Mucosa of descending colon (tissue), 3 donors: ENCODE data around the gene ANAPC2. TPM values are rescaled to one million over a fixed set of nuclear protein-coding genes. Genes with fewer than 3 reads are reported as not detected.

Source experiments
- ATAC-seq: fragments of 200-7000 bp; cut with Tn5 transposase; one replicate; pipeline ENCODE4 v1.9.1; 2020; ENCODE audit warnings: mild to moderate bottlenecking, moderate library complexity
- DNase-seq, 3 donors: peaks; one replicate each; pipeline ENCODE4 v3.0.0-alpha.2; 2020
- H3K36me3 ChIP-seq: fragments of 200-600 bp; one replicate; pipeline ENCODE4 v1.8.0; 2021; ENCODE audit warnings: low read depth, mild to moderate bottlenecking
- H3K4me1 ChIP-seq: fragments of 200-600 bp; one replicate; pipeline ENCODE4 v1.8.0; 2021; ENCODE audit warnings: low read depth, mild to moderate bottlenecking
- H3K4me3 ChIP-seq: fragments of 200-600 bp; one replicate; pipeline ENCODE4 v1.8.0; 2021; ENCODE audit warnings: mild to moderate bottlenecking
- H3K9me3 ChIP-seq: fragments of 200-600 bp; one replicate; pipeline ENCODE4 v1.8.0; 2021; ENCODE audit warnings: mild to moderate bottlenecking
- intact Hi-C, 2 donors: fragments of 100-400 bp; cut with DNase I in 1 of 2; cut with micrococcal nuclease in 1 of 2; formaldehyde crosslinking; loops; one replicate each; pipeline versions ENCODE4 v1.11.0 to v1.11.1; 2022; cut with DNase I, micrococcal nuclease
- total RNA-seq, 3 donors: library from RNA; stranded (reverse); fragmentation: NEBNext Ultra II Directional in 2 of 3; extraction: Animal tissue kit (Norgen Biotek cat#: 25700) in 2 of 3; gene quantifications; one replicate each; pipeline versions ENCODE4 v1.2.1 to v1.2.4, GENCODE V29; 2021 to 2023
- TF ChIP-seq, protein P1 (sequence below): fragments of 200-600 bp; IDR thresholded peaks from one replicate; pipeline ENCODE4 v1.8.0; 2022; ENCODE audit warnings: antibody characterized with exemption, mild to moderate bottlenecking
- donor health status: DM: no; HTN: no; CAD: no; lungs with moderate emphysema.
- donor health status: DM: no; HTN: no; CAD: no.
- donor health status: DM: no; HTN: yes; CAD: no.

Gene ANAPC2
- total RNA-seq, 3 donors from 2014 or later = 60.8 to 65.9 (median 61.7) TPM

GRCh38 chr9:137152844-137153405, 35.4 kb downstream of the ANAPC2 start:
- TF ChIP-seq, protein P1, sequence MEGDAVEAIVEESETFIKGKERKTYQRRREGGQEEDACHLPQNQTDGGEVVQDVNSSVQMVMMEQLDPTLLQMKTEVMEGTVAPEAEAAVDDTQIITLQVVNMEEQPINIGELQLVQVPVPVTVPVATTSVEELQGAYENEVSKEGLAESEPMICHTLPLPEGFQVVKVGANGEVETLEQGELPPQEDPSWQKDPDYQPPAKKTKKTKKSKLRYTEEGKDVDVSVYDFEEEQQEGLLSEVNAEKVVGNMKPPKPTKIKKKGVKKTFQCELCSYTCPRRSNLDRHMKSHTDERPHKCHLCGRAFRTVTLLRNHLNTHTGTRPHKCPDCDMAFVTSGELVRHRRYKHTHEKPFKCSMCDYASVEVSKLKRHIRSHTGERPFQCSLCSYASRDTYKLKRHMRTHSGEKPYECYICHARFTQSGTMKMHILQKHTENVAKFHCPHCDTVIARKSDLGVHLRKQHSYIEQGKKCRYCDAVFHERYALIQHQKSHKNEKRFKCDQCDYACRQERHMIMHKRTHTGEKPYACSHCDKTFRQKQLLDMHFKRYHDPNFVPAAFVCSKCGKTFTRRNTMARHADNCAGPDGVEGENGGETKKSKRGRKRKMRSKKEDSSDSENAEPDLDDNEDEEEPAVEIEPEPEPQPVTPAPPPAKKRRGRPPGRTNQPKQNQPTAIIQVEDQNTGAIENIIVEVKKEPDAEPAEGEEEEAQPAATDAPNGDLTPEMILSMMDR = no peak
- ATAC-seq (no peak), DNase-seq (no peak)
- H3K36me3 ChIP-seq = no peaks in the 10 kb centered on the region
- peaks cover 3% of the 10 kb centered on the region for H3K4me1 ChIP-seq
- intact Hi-C loops = no loop called here
- H3K9me3 ChIP-seq = no peaks in the 10 kb centered on the region
- no peak overlapping the region for H3K4me3 ChIP-seq

DNA sequence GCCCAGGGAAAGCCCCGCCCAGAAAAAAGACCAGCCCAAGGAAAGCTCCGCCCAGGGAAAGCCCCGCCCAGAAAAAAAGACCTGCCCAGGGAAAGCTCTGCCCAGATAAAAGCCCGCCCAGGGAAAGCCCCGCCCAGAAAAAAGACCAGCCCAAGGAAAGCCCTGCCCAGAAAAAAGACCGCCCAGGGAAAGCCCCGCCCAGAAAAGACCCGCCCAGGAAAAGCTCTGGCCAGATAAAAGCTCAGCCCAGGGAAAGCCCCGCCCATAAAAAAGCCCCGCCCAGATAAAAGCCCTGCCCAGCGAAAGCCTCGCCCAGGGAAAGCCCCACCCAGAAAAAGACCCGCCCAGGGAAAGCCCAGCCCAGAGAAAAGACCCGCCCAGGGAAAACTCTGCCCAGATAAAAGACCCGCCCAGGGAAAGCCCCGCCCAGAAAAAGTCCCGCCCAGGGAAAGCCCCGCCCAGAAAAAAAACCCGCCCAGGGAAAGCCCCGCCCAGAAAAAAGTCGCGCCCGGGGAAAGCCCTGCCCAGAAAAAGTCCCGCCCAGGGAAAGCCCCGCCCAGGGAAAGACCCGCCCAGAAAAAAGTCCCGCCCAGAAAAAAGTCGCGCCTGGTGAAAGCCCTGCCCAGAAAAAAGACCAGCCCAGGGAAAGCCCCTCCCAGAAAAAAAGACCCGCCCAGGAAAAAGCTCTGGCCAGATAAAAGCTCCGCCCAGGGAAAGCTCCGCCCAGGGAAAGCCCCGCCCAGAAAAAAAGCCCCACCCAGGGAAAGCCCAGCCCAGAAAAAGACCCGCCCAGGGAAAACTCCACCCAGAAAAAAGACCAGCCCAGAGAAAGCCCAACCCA, 37.5 kb downstream of the ANAPC2 start:
- intact Hi-C loops = no loop called here
- no peaks in the 10 kb centered on the region for H3K9me3 ChIP-seq
- DNase-seq (peak; percentile 79 to 85 (median 81)), ATAC-seq (peak; percentile 79)
- no peak overlapping the region for H3K4me3 ChIP-seq
- no peaks in the 10 kb centered on the region for H3K4me1 ChIP-seq
- no peaks in the 10 kb centered on the region for H3K36me3 ChIP-seq
- TF ChIP-seq, protein P1 = no peak

DNA sequence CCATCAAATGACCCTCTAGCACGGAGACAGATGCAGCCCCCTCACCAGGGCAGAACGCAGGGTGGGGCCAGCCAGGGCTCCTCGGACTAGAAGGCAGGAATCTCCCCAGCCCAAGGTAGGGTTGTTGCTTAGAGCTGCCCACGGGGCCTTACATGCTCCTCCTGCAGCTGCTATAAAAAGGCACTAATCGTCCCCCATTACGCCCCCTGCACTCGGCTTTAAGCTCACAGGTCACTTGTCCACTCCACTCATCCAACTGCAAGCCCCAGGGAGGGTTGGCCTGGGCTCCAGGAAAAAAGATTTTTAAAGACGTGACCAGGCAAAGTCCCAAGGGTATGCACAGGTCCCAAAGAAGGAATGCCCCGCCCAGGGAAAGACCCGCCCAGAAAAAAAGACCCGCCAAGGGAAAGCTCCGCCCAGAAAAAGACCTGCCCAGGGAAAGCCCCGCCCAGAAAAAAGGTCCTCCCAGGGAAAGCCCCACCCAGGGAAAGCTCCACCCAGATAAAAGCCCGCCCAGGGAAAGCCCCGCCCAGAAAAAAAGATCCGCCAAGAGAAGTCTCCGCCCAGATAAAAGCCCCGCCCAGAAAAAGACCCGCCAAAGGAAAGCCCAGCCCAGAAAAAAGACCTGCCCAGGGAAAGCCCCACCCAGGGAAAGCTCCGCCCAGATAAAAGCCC, 38.3 kb downstream of the ANAPC2 start:
- Histone ChIP-seq H3K9me3 (no peaks in the 10 kb centered on the region), H3K36me3 (no peaks in the 10 kb centered on the region), H3K4me3 (no peak overlapping the region), H3K4me1 (no peaks in the 10 kb centered on the region)
- DNase-seq = no peak
- TF ChIP-seq, protein P1 = no peak
- intact Hi-C loops = no loop called here
- ATAC-seq = peak; percentile 52

GRCh38 chr9:137149363-137149762, 39.0 kb downstream of the ANAPC2 start:
- no peak overlapping the region for H3K4me3 ChIP-seq
- TF ChIP-seq, protein P1 = no peak
- peak in 1 of 3 donors; percentile 24 for DNase-seq
- no peaks in the 10 kb centered on the region for H3K9me3 ChIP-seq
- intact Hi-C loops = no loop called here
- no peaks in the 10 kb centered on the region for H3K36me3 ChIP-seq
- no peak for ATAC-seq
- H3K4me1 ChIP-seq = no peaks in the 10 kb centered on the region

DNA sequence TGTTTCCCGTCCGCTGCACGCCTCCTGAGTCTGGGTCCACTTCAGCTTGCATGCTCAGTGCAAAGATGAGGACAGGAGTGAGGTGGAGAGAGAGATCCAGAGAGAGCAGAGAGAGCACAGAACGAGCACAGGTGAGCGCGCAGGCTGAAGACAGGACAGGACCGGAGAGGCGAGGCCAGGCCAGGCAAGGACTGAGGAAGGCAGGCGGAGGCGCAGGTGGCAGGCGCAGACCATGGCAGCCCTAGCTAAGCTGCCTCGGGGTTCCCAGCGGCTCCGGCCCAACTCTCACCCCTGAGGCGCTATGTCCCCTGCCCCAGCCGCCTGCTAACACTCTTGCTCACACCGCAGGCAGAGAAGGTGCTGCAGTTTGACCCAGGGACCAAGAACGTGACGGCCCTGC, 39.7 kb downstream of the ANAPC2 start:
- TF ChIP-seq, protein P1 = no peak
- H3K4me3 ChIP-seq = no peak overlapping the region
- H3K4me1 ChIP-seq = no peaks in the 10 kb centered on the region
- no peak for ATAC-seq
- intact Hi-C loops = no loop called here
- no peak for DNase-seq
- H3K36me3 ChIP-seq = no peaks in the 10 kb centered on the region
- no peaks in the 10 kb centered on the region for H3K9me3 ChIP-seq
